Psoas muscle (tissue), 8 donors: ENCODE results near the gene ZRANB3. TPM values are rescaled to one million over a fixed set of nuclear protein-coding genes. Genes with fewer than 3 reads are reported as not detected.

Experiments used
- ATAC-seq, 4 donors: fragments of 200-7000 bp; cut with Tn5 transposase; one replicate each; pipeline ENCODE4 v1.9.1; 2020; ENCODE audit warnings: moderate library complexity in 3 of 4, mild to moderate bottlenecking in 2 of 4
- DNase-seq, 2 donors: peaks; one replicate each; pipeline ENCODE4 v3.0.0-alpha.2; 2020
- H3K27ac ChIP-seq: fragments of 200-600 bp; one replicate; pipeline ENCODE4 v1.8.0; 2022
- H3K27me3 ChIP-seq, 3 donors: fragments of 200-600 bp in 1 of 3; one replicate each; pipeline versions ENCODE4 v1.6.1 to v1.8.0; 2013 to 2022; ENCODE audit warnings: low read length in 2 of 3, mild to moderate bottlenecking in 2 of 3, moderate library complexity in 1 of 3; ENCODE audit not compliant: insufficient read depth in 3 of 3
- H3K36me3 ChIP-seq, 2 donors: fragments of 200-600 bp in 1 of 2; one replicate each; pipeline versions ENCODE4 v1.6.1 to v1.8.0; 2013 to 2022; ENCODE audit warnings: low read depth in 1 of 2, mild to moderate bottlenecking in 1 of 2, moderate library complexity in 1 of 2; ENCODE audit not compliant: insufficient read depth in 1 of 2
- H3K4me1 ChIP-seq: fragments of 200-600 bp; one replicate; pipeline ENCODE4 v1.8.0; 2022
- H3K4me3 ChIP-seq: fragments of 200-600 bp; one replicate; pipeline ENCODE4 v1.8.0; 2022; ENCODE audit warnings: mild to moderate bottlenecking
- H3K9me3 ChIP-seq: fragments of 200-600 bp; one replicate; pipeline ENCODE4 v1.8.0; 2022
- WGBS, 3 donors: extraction: QIAGEN DNeasy Blood & Tissue Kit; methylation state at CpG; one replicate each; pipeline versions ENCODE4 v1.1.6 to v1.1.7; 2013; 5-methylcytosine and 5-hydroxymethylcytosine counted together
- intact Hi-C, 2 donors: fragments of 100-400 bp; cut with DNase I; formaldehyde crosslinking; loops; one replicate each; pipeline versions ENCODE4 v1.11.0 to v1.14.2; 2022
- long read RNA-seq, 2 donors: library from polyadenylated mRNA; unstranded; transcript quantifications; one replicate each; pipeline ENCODE4 v2.0.0, GENCODE V29; 2021
- polyA plus RNA-seq, 3 donors: library from polyadenylated mRNA; stranded (reverse); fragments of 200-250 nt; gene quantifications; one replicate each; pipeline ENCODE4 v1.2.3, GENCODE V29; 2013
- total RNA-seq, 4 donors: library from RNA; stranded (reverse); fragmentation: NEBNext Ultra II Directional in 2 of 4; extraction: Animal tissue kit (Norgen Biotek cat#: 25700) in 2 of 4; gene quantifications; one replicate each; pipeline versions ENCODE4 v1.2.1 to v1.2.4, GENCODE V29; 2021 to 2023
- TF ChIP-seq, protein P1 (sequence below): fragments of 200-600 bp; IDR thresholded peaks from one replicate; pipeline ENCODE4 v1.8.0; 2022; ENCODE audit warnings: antibody characterized with exemption
- donor health status: healthy with polysubstance abuse.
- donor health status: DM: no; HTN: no; CAD: no; lungs with moderate emphysema.
- donor health status: Bipolar disorder and iron deficiency.
- donor health status: healthy.
- donor health status: DM: yes; HTN: yes; CAD: no.
- donor health status: DM: no; HTN: no; CAD: no.
- donor health status: DM: no; HTN: no; CAD: no.
- donor health status: DM: yes; HTN: yes; CAD: no.

Gene ZRANB3
- total RNA-seq (1 to 10 TPM; 4.0 to 6.4 (median 4.8) TPM), polyA plus RNA-seq (1 to 10 TPM; 1.3 to 3.1 (median 2.1) TPM)
- long read RNA-seq, donor 1 = 0 reads
- long read RNA-seq, donor 2, partial matches to known transcripts = 0 of 2 reads
- long read RNA-seq, donor 2, other reads (novel, unspliced or antisense) = 2 of 2 reads

DNA sequence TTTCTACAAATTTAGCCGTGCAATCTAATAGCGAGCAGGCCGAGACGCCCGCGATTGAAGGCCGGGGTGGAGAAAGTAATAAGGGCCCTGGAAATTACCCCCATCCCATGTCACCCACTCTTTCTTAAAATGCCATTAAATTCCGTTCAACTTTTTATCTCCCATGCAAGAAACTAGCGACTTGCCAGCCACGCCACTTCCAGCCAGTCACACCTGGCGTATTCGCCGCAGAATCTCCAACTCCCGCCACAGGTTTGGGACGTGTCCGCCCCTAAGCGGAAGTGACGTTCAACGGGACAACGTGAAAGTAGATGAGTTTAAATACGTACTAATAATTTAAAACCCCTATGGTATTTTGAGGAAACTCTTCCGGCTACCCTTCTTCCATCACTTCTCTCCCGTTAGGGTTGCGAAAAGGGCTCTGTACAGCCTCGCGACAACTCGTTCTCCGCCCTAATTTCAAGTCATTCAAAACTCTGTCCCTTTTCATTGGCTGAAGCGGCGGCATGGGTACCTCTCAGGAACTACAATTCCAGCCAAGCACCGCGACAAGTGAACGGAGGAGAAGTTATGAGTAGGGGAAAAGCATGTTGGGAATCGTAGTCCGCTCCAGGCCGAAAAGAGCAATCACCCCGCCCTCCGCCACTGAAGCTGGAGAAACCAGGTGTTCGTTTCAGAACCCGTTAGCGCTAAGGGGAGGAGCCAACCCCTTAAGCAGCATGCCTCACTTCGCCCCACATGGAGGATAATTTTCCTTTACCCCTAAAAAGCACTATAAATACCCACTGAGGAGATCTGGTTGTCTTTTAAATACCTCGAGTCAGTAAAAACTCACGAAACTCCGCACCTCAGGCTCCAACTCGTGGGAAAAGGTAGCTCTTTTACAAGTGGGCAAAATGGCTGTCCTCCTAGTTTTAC lies at the start of gene ZRANB3:
ZRANB3 (minus strand) TSS at position 906 of the 918 bp plus-strand sequence.
- 0% methylated on average over 46 of the region's 46 CpGs for WGBS, 3 donors
- Histone ChIP-seq H3K9me3 (no peaks in the 10 kb centered on the region), H3K36me3 (no peaks in the 10 kb centered on the region), H3K4me3 (peak within 1 kb of the TSS; percentile 79), H3K27me3 (no peaks in the 10 kb centered on the region), H3K27ac (peak within 1 kb of the TSS; percentile 97), H3K4me1 (peaks cover 17% of the 10 kb centered on the region)
- TF ChIP-seq, protein P1, sequence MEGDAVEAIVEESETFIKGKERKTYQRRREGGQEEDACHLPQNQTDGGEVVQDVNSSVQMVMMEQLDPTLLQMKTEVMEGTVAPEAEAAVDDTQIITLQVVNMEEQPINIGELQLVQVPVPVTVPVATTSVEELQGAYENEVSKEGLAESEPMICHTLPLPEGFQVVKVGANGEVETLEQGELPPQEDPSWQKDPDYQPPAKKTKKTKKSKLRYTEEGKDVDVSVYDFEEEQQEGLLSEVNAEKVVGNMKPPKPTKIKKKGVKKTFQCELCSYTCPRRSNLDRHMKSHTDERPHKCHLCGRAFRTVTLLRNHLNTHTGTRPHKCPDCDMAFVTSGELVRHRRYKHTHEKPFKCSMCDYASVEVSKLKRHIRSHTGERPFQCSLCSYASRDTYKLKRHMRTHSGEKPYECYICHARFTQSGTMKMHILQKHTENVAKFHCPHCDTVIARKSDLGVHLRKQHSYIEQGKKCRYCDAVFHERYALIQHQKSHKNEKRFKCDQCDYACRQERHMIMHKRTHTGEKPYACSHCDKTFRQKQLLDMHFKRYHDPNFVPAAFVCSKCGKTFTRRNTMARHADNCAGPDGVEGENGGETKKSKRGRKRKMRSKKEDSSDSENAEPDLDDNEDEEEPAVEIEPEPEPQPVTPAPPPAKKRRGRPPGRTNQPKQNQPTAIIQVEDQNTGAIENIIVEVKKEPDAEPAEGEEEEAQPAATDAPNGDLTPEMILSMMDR = no peak
- DNase-seq (peak; percentile 92 to 95), ATAC-seq (peak; percentile 86 to 89 (median 86))
- intact Hi-C loops = loop anchor here in 1 of 2 donors (5.0 to 10.0 kb wide), 3 partner anchors 33 to 214 kb away; partner anchors contain the start of gene UBXN4

DNA sequence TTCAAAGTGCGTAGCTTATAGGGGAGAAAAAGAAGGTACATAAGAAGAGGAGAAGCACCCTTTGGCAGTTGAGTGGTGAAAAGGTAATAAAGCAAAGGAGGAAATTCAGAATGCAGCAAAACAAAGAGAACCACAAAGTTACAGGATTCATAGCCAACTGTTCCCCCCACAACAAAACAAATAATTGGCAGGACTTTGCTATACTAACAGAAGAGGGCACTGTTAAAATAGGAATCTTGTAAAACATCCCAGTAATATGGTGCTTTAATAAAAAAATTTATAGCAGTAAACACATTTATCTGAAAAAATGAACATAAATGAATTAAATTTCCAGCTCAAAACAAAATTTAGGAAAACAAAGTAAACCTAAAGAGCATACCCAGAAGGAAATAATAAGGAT lies 42.6 kb upstream of the ZRANB3 start:
- Histone ChIP-seq H3K27me3 (no peaks in the 10 kb centered on the region), H3K36me3 (peaks cover 0 to 7% of the 10 kb centered on the region in 2 donors), H3K27ac (no peak overlapping the region), H3K9me3 (no peaks in the 10 kb centered on the region), H3K4me3 (no peak overlapping the region), H3K4me1 (no peaks in the 10 kb centered on the region)
- TF ChIP-seq, protein P1 = no peak
- ATAC-seq (no peak), DNase-seq (no peak)
- intact Hi-C loops = no loop called here
- 90 to 100% (median 96%) methylated on average over 1 of the region's 1 CpG for WGBS, 3 donors

DNA sequence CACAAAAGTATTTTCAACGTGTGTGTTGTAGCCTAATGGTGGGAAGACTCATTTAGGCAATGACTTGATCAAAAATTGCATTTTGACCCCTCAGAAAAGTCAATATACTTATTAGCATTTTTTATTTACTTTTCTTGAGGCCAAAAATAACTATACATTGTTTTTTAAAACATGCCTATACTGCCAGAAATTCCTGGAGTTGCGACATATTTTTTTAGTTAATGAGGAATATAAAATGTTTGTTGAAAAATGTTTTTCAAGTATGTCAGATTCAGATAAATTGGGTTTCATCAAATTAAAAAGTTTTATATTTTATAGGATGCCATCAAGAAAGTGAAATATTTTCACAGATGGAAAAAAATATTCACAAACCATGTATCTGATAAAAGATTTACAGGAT lies 39.9 kb upstream of the ZRANB3 start:
- H3K4me3 ChIP-seq = no peak overlapping the region
- H3K27ac ChIP-seq = no peak overlapping the region
- intact Hi-C loops = no loop called here
- no peaks in the 10 kb centered on the region for H3K4me1 ChIP-seq
- TF ChIP-seq, protein P1 = no peak
- ATAC-seq (no peak), DNase-seq (no peak)
- H3K9me3 ChIP-seq = no peaks in the 10 kb centered on the region
- H3K36me3 ChIP-seq = peaks cover 0 to 7% of the 10 kb centered on the region in 2 donors
- WGBS, 3 donors = 86 to 95% (median 93%) methylated on average over 2 of the region's 2 CpGs
- no peaks in the 10 kb centered on the region for H3K27me3 ChIP-seq

DNA sequence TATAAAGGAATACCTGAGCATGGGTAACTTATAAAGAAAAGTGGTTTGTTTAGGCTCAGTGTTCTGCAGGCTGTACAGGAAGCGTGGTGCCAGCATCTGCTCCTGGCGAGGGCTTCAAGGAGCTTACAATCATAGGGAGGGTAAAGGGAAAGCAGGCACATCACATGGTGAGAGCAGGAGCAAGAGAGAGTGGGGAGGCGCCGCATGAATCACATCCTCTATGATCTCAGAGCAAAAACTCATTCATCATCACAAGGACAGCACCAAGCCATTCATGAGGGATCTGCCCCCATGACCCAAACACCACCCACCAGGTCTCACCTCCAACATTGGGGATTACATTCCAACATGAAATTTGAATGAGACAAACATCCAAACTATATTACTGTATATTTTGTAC lies 32.8 kb upstream of the ZRANB3 start:
- DNase-seq (no peak), ATAC-seq (no peak)
- no peaks in the 10 kb centered on the region for H3K9me3 ChIP-seq
- H3K4me1 ChIP-seq = no peaks in the 10 kb centered on the region
- no peak overlapping the region for H3K27ac ChIP-seq
- H3K36me3 ChIP-seq = no peaks in the 10 kb centered on the region
- 97 to 99% (median 98%) methylated on average over 4 of the region's 4 CpGs for WGBS, 3 donors
- TF ChIP-seq, protein P1 = no peak
- H3K27me3 ChIP-seq = no peaks in the 10 kb centered on the region
- intact Hi-C loops = no loop called here
- H3K4me3 ChIP-seq = no peak overlapping the region
